ENCODE measurements around the gene FOXQ1.

DNA sequence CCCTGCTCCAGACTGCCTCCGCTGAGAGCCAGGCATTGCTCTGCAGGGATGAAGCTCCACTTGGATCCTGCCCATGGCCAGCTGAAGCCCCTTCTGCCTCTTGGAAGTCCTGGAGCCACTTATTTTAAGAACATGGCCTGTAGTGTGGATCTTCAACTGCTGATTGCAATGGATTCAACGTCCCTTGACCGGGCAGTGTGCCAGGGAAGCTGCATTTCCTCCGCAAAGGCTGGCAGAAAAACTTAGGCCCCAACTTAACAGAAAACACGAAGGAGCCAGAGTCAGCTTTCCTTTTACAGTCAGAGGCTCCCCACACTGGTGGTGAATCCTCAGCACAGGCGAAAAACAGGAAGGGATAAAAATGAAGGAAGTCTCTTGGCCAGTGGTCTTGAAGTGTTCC is 26.3 kb upstream of the FOXQ1 start:
- TF ChIP-seq, protein P1, sequence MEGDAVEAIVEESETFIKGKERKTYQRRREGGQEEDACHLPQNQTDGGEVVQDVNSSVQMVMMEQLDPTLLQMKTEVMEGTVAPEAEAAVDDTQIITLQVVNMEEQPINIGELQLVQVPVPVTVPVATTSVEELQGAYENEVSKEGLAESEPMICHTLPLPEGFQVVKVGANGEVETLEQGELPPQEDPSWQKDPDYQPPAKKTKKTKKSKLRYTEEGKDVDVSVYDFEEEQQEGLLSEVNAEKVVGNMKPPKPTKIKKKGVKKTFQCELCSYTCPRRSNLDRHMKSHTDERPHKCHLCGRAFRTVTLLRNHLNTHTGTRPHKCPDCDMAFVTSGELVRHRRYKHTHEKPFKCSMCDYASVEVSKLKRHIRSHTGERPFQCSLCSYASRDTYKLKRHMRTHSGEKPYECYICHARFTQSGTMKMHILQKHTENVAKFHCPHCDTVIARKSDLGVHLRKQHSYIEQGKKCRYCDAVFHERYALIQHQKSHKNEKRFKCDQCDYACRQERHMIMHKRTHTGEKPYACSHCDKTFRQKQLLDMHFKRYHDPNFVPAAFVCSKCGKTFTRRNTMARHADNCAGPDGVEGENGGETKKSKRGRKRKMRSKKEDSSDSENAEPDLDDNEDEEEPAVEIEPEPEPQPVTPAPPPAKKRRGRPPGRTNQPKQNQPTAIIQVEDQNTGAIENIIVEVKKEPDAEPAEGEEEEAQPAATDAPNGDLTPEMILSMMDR (IDR thresholded peaks at IDR 0.05) = no peak
- no peak for TF ChIP-seq POLR2AphosphoS5 (IDR thresholded peaks at IDR 0.05; ENCODE audit: low read depth, low read length)
- TF ChIP-seq, protein P2, sequence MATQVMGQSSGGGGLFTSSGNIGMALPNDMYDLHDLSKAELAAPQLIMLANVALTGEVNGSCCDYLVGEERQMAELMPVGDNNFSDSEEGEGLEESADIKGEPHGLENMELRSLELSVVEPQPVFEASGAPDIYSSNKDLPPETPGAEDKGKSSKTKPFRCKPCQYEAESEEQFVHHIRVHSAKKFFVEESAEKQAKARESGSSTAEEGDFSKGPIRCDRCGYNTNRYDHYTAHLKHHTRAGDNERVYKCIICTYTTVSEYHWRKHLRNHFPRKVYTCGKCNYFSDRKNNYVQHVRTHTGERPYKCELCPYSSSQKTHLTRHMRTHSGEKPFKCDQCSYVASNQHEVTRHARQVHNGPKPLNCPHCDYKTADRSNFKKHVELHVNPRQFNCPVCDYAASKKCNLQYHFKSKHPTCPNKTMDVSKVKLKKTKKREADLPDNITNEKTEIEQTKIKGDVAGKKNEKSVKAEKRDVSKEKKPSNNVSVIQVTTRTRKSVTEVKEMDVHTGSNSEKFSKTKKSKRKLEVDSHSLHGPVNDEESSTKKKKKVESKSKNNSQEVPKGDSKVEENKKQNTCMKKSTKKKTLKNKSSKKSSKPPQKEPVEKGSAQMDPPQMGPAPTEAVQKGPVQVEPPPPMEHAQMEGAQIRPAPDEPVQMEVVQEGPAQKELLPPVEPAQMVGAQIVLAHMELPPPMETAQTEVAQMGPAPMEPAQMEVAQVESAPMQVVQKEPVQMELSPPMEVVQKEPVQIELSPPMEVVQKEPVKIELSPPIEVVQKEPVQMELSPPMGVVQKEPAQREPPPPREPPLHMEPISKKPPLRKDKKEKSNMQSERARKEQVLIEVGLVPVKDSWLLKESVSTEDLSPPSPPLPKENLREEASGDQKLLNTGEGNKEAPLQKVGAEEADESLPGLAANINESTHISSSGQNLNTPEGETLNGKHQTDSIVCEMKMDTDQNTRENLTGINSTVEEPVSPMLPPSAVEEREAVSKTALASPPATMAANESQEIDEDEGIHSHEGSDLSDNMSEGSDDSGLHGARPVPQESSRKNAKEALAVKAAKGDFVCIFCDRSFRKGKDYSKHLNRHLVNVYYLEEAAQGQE (IDR thresholded peaks at IDR 0.05; ENCODE audit: insufficient read depth in 1 of 2, low read depth in 2 of 2, low read length in 1 of 2) = no peak
- no peak for TF ChIP-seq TCF7L2 (IDR thresholded peaks at IDR 0.05; ENCODE audit: low read depth, low read length)
- TF ChIP-seq SIN3A (IDR thresholded peaks at IDR 0.05; ENCODE audit: borderline replicate concordance, insufficient read depth, low read depth, low read length) = no peak

All from Panc1 (cell line).